K562 (cell line): ENCODE data around the gene HOXB13. TPM values are rescaled to one million over a fixed set of nuclear protein-coding genes. Genes with fewer than 3 reads are reported as not detected.
A peak's percentile ranks its signal among the peaks of the same experiment; 100 is the strongest.

Source experiments
- ATAC-seq: fragments of 200-7000 bp; cut with Tn5 transposase; 3 replicates; pipeline ENCODE4 v1.9.1; 2020; ENCODE audit warnings: moderate library complexity
- BruUV-seq: library from RNA; stranded (reverse); fragments of 400-500 nt; replicated peaks from 2 replicates; lab custom pipeline; 2021; lab: Mats Ljungman, UMichigan
- CTCF ChIA-PET: fragments of 300-600 bp; formaldehyde crosslinking; extraction: SDS; loops from one replicate; lab custom pipeline; 2021; ENCODE audit warnings: low intra/inter-chr PET ratio; lab: Yijun Ruan, JAX
- POLR2A ChIA-PET: fragments of 300-600, 350-650 bp; sonication (Branson Sonifier 250); formaldehyde crosslinking; extraction: SDS; loops from one replicate; lab custom pipeline; 2021; ENCODE audit warnings: antibody characterized with exemption, inconsistent platforms; lab: Yijun Ruan, JAX
- DNase-seq, 4 experiments: peaks; one replicate each; pipeline versions ENCODE4 v3.0.0 to v3.0.0-alpha.2; 2011 to 2018; ENCODE audit warnings: low spot score in 3 of 4, mixed read lengths in 3 of 4; ENCODE audit errors: extremely low read depth in 1 of 4
- FAIRE-seq: peaks from 2 replicates; lab custom pipeline; 2011; peaks lifted over from hg19 to GRCh38; lab: Jason Lieb, UNC
- H2AFZ ChIP-seq: 2 replicates; pipeline ENCODE4 v1.6.0; 2011; ENCODE audit warnings: low read depth, low read length, control low read depth, inconsistent platforms
- H3K27ac ChIP-seq: fragments of 200-600 bp; 3 replicates; pipeline ENCODE4 v1.8.0; 2011; ENCODE audit warnings: low read depth, mild to moderate bottlenecking, control low read depth, inconsistent platforms, low read length, moderate library complexity, mixed read lengths; ENCODE audit errors: extremely low read depth
- H3K27me3 ChIP-seq, 2 experiments: fragments of 300-600 bp in 1 of 2; 2 replicates in 1 of 2; 3 replicates in 1 of 2; pipeline versions ENCODE4 v1.6.0 to v1.8.0; 2011; ENCODE audit warnings: inconsistent platforms in 2 of 2, low read length in 2 of 2, mild to moderate bottlenecking in 1 of 2, mixed read lengths in 1 of 2, moderate library complexity in 1 of 2; ENCODE audit not compliant: control insufficient read depth in 2 of 2, insufficient read depth in 2 of 2
- H3K36me3 ChIP-seq: fragments of 300-600 bp; 3 replicates; pipeline ENCODE4 v1.8.0; 2011; ENCODE audit warnings: mild to moderate bottlenecking, low read length, inconsistent platforms; ENCODE audit not compliant: control insufficient read depth, insufficient read depth
- H3K4me1 ChIP-seq, 2 experiments: fragments of 200-600 bp in 1 of 2; replicated peaks in 1 of 2; 2 replicates in 1 of 2; 3 replicates in 1 of 2; pipeline versions ENCODE4 v1.5.1 to v1.8.0; 2011; ENCODE audit warnings: inconsistent platforms in 2 of 2, low read length in 2 of 2, mild to moderate bottlenecking in 1 of 2, mixed read lengths in 1 of 2, moderate library complexity in 1 of 2; ENCODE audit not compliant: control insufficient read depth in 2 of 2, insufficient read depth in 2 of 2
- H3K4me2 ChIP-seq: 2 replicates; pipeline ENCODE4 v1.6.1; 2011; ENCODE audit warnings: low read length, control low read depth, inconsistent platforms, mixed read lengths; ENCODE audit not compliant: insufficient read depth
- H3K4me3 ChIP-seq: fragments of 200-600 bp; sonication (generic), shearing (Covaris generic); 2 replicates; pipeline ENCODE4 v1.5.1; 2016; ENCODE audit warnings: control low read depth, inconsistent platforms
- H3K79me2 ChIP-seq: fragments of 200-600 bp; 3 replicates; pipeline ENCODE4 v1.8.0; 2011; ENCODE audit warnings: low read length, inconsistent platforms; ENCODE audit not compliant: control insufficient read depth, insufficient read depth
- H3K9ac ChIP-seq, 2 experiments: 2 replicates each; pipeline versions ENCODE4 v1.6.0 to v1.6.1; 2011; ENCODE audit warnings: low read depth in 2 of 2, low read length in 2 of 2, control low read depth in 1 of 2, inconsistent platforms in 1 of 2, mild to moderate bottlenecking in 1 of 2, mixed read lengths in 1 of 2; ENCODE audit not compliant: insufficient read depth in 1 of 2
- H3K9me1 ChIP-seq: one replicate; pipeline ENCODE4 v1.6.0; 2011; ENCODE audit warnings: inconsistent platforms, mild to moderate bottlenecking, low read length, moderate library complexity; ENCODE audit not compliant: control insufficient read depth, insufficient read depth
- H3K9me3 ChIP-seq: replicated peaks from 2 replicates; pipeline ENCODE4 v1.5.1; 2011; ENCODE audit warnings: low read depth, low read length, inconsistent platforms; ENCODE audit not compliant: control insufficient read depth, insufficient read depth
- H4K20me1 ChIP-seq: replicated peaks from 2 replicates; pipeline ENCODE4 v1.6.1; 2011; ENCODE audit warnings: low read length, inconsistent platforms, mixed read lengths; ENCODE audit not compliant: control insufficient read depth, insufficient read depth
- CAMTA2 ChIP-seq: fragments of 250-450 bp; sonication (Bioruptor Pico); conservative IDR thresholded peaks from 2 replicates; pipeline ENCODE4 v1.5.1; 2022
- CBX2 ChIP-seq: fragments of 200-600 bp; sonication (generic); IDR thresholded peaks from one replicate; pipeline ENCODE4 v1.6.1; 2012; ENCODE audit warnings: mild to moderate bottlenecking, low read length, inconsistent platforms; ENCODE audit not compliant: insufficient read depth, poor library complexity, severe bottlenecking
- CBX8 ChIP-seq: fragments of 200-600 bp; sonication (generic); IDR thresholded peaks from 2 replicates; pipeline ENCODE4 v1.6.1; 2012; ENCODE audit warnings: borderline replicate concordance, mixed run types, low read depth, mild to moderate bottlenecking, moderate library complexity, mixed read lengths, low read length, control low read depth, inconsistent platforms; ENCODE audit not compliant: poor library complexity, severe bottlenecking; ENCODE audit errors: extremely low read depth
- ELF4 ChIP-seq: fragments of 450-650 bp; formaldehyde crosslinking; IDR thresholded peaks from 2 replicates; pipeline ENCODE4 v1.4.0; 2022; ENCODE audit warnings: missing genetic modification characterization
- GATAD2B ChIP-seq: fragments of 450-650 bp; IDR thresholded peaks from 2 replicates; pipeline ENCODE4 v1.6.1; 2017; ENCODE audit warnings: mild to moderate bottlenecking, borderline replicate concordance
- KDM5B ChIP-seq: fragments of 200-600 bp; sonication (generic); IDR thresholded peaks from 2 replicates; pipeline ENCODE4 v1.6.1; 2012; ENCODE audit warnings: low read depth, mild to moderate bottlenecking, moderate library complexity, low read length, control low read depth, inconsistent platforms; ENCODE audit not compliant: insufficient replicate concordance
- PATZ1 ChIP-seq: fragments of 250-450 bp; sonication (Bioruptor Pico); IDR thresholded peaks from 2 replicates; pipeline ENCODE4 v1.5.0; 2020; ENCODE audit warnings: mild to moderate bottlenecking, borderline replicate concordance
- PHF20 ChIP-seq: fragments of 450-650 bp; IDR thresholded peaks from 2 replicates; pipeline ENCODE4 v1.6.1; 2018; ENCODE audit not compliant: partially characterized antibody
- XRCC3 ChIP-seq: fragments of 450-650 bp; IDR thresholded peaks from 2 replicates; pipeline ENCODE4 v1.6.1; 2017; ENCODE audit warnings: mild to moderate bottlenecking, moderate library complexity
- WGBS: fragments of 100-300 bp; shearing (Covaris generic); methylation state at CpG from one replicate; pipeline ENCODE4 v1.1.6; 2016; ENCODE audit warnings: low coverage, mixed read lengths; ENCODE audit not compliant: insufficient coverage; ENCODE audit errors: missing lambda C conversion rate; 5-methylcytosine and 5-hydroxymethylcytosine counted together
- in situ Hi-C: fragments of 300-500 bp; cut with MboI; formaldehyde crosslinking; loops from 4 replicates; pipeline ENCODE4 v1.15.0; 2018; ENCODE audit warnings: inconsistent platforms, mixed read lengths
- intact Hi-C: fragments of 100-400 bp; cut with micrococcal nuclease; formaldehyde crosslinking; loops from 2 replicates; pipeline ENCODE4 v1.14.2; 2022
- polyA plus RNA-seq, 8 experiments: library from polyadenylated mRNA; depleted of rRNA in 4 of 8; stranded (reverse) in 5 of 8; unstranded in 3 of 8; fragments of >200 nt; fragmentation: Nextera tagmentation in 2 of 8; fragmentation: Illumina TruSeq in 1 of 8; extraction: Ambion mirVana in 2 of 8; extraction: Trizol in 1 of 8; gene quantifications; 2 replicates each; pipeline versions ENCODE4 v1.2.1 to v1.2.3, GENCODE V29; 2011 to 2014; ENCODE audit warnings: inconsistent platforms in 1 of 8, missing spikeins in 1 of 8
- total RNA-seq, 7 experiments: library from RNA; depleted of rRNA in 6 of 7; stranded (reverse); fragments of >200 nt in 6 of 7; fragmentation: Illumina TruSeq in 2 of 7; extraction: Trizol in 2 of 7; gene quantifications; 2 replicates each; pipeline versions ENCODE4 v1.2.1 to v1.2.3, GENCODE V29; 2011 to 2021; ENCODE audit warnings: low replicate concordance in 1 of 7
- TF ChIP-seq, protein P1 (sequence below): sonication (generic); IDR thresholded peaks from 2 replicates; pipeline ENCODE4 v1.6.1; 2016
- TF ChIP-seq, protein P2 (sequence below): IDR thresholded peaks from 3 replicates; pipeline ENCODE4 v1.6.1; 2011; ENCODE audit warnings: borderline replicate concordance, mild to moderate bottlenecking, moderate library complexity; ENCODE audit not compliant: insufficient read length; ENCODE audit errors: extremely low read depth
- TF ChIP-seq, protein P3 (sequence below): fragments of 250-450 bp; sonication (Bioruptor Pico); IDR thresholded peaks from 2 replicates; pipeline ENCODE4 v1.4.0; 2020; ENCODE audit warnings: mild to moderate bottlenecking

Gene HOXB13
- total and polyA plus RNA-seq, 9 of the 15 experiments (the other 6 are each of a cell fraction or from before 2014, with no cell fraction given): not detected

DNA sequence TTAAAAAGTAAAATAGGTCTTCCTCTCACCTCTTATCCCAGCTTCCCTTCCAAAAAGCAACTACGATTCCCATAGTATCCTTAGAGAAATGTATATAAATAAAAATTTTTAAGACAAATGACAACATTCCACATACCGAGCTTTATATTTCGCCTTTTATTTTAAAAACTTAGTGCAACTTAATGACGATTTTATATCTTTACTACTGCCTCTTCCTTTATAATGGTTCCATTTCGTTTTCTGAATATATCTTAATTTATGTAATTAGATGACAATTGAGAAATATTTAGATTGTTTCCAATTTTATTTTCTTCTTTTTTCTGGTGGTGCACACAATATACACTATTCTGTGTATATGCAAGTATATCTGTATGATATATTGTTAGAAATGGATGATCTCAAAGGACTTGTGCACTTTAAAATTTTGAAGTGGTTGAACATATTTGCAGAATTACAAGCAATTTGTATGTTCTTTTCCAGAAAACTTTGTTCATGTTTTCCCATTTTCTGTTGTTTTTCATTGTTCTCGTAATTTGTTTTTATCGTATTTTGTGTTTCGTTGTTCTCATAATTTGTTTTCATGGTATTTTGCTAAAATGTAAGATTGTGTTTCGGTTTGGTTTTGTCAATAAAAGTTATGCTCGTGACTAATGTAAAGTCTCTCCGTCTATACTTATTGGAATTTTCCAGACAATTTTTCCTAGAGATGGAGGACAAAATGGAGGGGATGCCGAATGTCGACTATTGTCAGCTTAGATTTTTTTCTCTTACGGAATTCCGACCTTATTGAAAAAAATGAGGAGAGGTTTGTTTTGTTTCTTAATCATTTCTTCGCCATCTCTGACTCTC lies 20.4 kb upstream of the HOXB13 start:
- H3K27ac ChIP-seq: no peak overlapping the region
- no peak overlapping the region for H2AFZ ChIP-seq
- H3K79me2 ChIP-seq: no peaks in the 10 kb centered on the region
- FAIRE-seq: peak; percentile 44
- in situ Hi-C loops: no loop called here
- 1% methylated on average over 16 of the region's 16 CpGs for WGBS
- BruUV-seq: no TSS peak
- no peaks in the 10 kb centered on the region for H3K9me3 ChIP-seq
- no peak for DNase-seq
- H3K36me3 ChIP-seq: no peaks in the 10 kb centered on the region
- H3K4me3 ChIP-seq: no peak overlapping the region
- H3K9ac ChIP-seq: no peak overlapping the region
- ATAC-seq: no peak
- ChIA-PET CTCF (no interaction called here), POLR2A (interaction anchor here (0.6 to 1.3 kb wide), 2 partner anchors 21 to 1029 kb away, joined by 3 to 4 read pairs; partner anchors contain the start of gene HOXB13)
- peaks cover 72 to 83% of the 10 kb centered on the region in 2 experiments for H3K27me3 ChIP-seq
- no peak overlapping the region for H3K4me2 ChIP-seq
- no peaks in the 10 kb centered on the region for H3K9me1 ChIP-seq
- peaks cover 0 to 13% of the 10 kb centered on the region in 2 experiments; a peak in 1 of 5 replicates for H3K4me1 ChIP-seq
- peaks cover 10% of the 10 kb centered on the region; the same call in 1 of the 2 replicates for H4K20me1 ChIP-seq
- intact Hi-C loops: no loop called here
- TF ChIP-seq GATAD2B (no peak), XRCC3 (no peak), CAMTA2 (CRISPR knock-in tag) (no peak), KDM5B (no peak), ELF4 (CRISPR knock-in tag) (no peak), CBX2 (peak; percentile 100), CBX8 (peak; percentile 100), PATZ1 (CRISPR knock-in tag) (no peak), PHF20 (no peak)
- TF ChIP-seq, protein P1, sequence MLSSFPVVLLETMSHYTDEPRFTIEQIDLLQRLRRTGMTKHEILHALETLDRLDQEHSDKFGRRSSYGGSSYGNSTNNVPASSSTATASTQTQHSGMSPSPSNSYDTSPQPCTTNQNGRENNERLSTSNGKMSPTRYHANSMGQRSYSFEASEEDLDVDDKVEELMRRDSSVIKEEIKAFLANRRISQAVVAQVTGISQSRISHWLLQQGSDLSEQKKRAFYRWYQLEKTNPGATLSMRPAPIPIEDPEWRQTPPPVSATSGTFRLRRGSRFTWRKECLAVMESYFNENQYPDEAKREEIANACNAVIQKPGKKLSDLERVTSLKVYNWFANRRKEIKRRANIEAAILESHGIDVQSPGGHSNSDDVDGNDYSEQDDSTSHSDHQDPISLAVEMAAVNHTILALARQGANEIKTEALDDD: no peak
- TF ChIP-seq, protein P2, sequence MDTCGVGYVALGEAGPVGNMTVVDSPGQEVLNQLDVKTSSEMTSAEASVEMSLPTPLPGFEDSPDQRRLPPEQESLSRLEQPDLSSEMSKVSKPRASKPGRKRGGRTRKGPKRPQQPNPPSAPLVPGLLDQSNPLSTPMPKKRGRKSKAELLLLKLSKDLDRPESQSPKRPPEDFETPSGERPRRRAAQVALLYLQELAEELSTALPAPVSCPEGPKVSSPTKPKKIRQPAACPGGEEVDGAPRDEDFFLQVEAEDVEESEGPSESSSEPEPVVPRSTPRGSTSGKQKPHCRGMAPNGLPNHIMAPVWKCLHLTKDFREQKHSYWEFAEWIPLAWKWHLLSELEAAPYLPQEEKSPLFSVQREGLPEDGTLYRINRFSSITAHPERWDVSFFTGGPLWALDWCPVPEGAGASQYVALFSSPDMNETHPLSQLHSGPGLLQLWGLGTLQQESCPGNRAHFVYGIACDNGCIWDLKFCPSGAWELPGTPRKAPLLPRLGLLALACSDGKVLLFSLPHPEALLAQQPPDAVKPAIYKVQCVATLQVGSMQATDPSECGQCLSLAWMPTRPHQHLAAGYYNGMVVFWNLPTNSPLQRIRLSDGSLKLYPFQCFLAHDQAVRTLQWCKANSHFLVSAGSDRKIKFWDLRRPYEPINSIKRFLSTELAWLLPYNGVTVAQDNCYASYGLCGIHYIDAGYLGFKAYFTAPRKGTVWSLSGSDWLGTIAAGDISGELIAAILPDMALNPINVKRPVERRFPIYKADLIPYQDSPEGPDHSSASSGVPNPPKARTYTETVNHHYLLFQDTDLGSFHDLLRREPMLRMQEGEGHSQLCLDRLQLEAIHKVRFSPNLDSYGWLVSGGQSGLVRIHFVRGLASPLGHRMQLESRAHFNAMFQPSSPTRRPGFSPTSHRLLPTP: no peak
- TF ChIP-seq, protein P3, sequence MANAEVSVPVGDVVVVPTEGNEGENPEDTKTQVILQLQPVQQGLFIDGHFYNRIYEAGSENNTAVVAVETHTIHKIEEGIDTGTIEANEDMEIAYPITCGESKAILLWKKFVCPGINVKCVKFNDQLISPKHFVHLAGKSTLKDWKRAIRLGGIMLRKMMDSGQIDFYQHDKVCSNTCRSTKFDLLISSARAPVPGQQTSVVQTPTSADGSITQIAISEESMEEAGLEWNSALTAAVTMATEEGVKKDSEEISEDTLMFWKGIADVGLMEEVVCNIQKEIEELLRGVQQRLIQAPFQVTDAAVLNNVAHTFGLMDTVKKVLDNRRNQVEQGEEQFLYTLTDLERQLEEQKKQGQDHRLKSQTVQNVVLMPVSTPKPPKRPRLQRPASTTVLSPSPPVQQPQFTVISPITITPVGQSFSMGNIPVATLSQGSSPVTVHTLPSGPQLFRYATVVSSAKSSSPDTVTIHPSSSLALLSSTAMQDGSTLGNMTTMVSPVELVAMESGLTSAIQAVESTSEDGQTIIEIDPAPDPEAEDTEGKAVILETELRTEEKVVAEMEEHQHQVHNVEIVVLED (CRISPR knock-in tag): no peak
